A549 (cell line): ENCODE results near the gene SAPCD1. TPM values are rescaled to one million over a fixed set of nuclear protein-coding genes. Genes with fewer than 3 reads are reported as not detected.
A peak's percentile ranks its signal among the peaks of the same experiment; 100 is the strongest.

Experiments
- ATAC-seq, 2 experiments: fragments of 200-7000 bp in 1 of 2; fragments of >200 bp in 1 of 2; cut with Nextera tagmentation in 1 of 2; cut with Tn5 transposase in 1 of 2; 3 replicates each; pipeline versions ENCODE4 v1.8.0 to v1.9.1; 2018 to 2020; ENCODE audit warnings: mild to moderate bottlenecking in 1 of 2, moderate library complexity in 1 of 2
- CTCF ChIA-PET: fragments of 300-600 bp; sonication (Branson Sonifier 250); formaldehyde crosslinking; extraction: SDS; loops from one replicate; lab custom pipeline; 2021; ENCODE audit warnings: antibody characterized with exemption, inconsistent platforms; lab: Yijun Ruan, JAX
- POLR2A ChIA-PET: fragments of 350-600 bp; formaldehyde crosslinking; extraction: SDS; loops from one replicate; lab custom pipeline; 2021; ENCODE audit warnings: antibody characterized with exemption, inconsistent platforms; lab: Yijun Ruan, JAX
- DNase-seq, 2 experiments: peaks; one replicate each; pipeline versions ENCODE4 v3.0.0 to v3.0.0-alpha.2; 2011 to 2016; ENCODE audit warnings: low read depth in 1 of 2, low spot score in 1 of 2
- FAIRE-seq: peaks from 2 replicates; lab custom pipeline; 2011; peaks lifted over from hg19 to GRCh38; lab: Jason Lieb, UNC
- H3K27ac ChIP-seq, 2 experiments: fragments of >200 bp; sonication (Bioruptor Twin); formaldehyde crosslinking; 3 replicates each; pipeline ENCODE4 v1.5.1; 2016 to 2017
- H3K4me1 ChIP-seq: fragments of >200 bp; sonication (Bioruptor Twin); formaldehyde crosslinking; 3 replicates; pipeline ENCODE4 v1.6.1; 2016
- H3K4me2 ChIP-seq: fragments of >200 bp; sonication (Bioruptor Twin); formaldehyde crosslinking; 3 replicates; pipeline ENCODE4 v1.6.1; 2016
- H3K4me3 ChIP-seq: fragments of >200 bp; sonication (Bioruptor Twin); formaldehyde crosslinking; 3 replicates; pipeline ENCODE4 v1.5.1; 2016
- H3K9me3 ChIP-seq: fragments of >200 bp; sonication (Bioruptor Twin); formaldehyde crosslinking; 3 replicates; pipeline ENCODE4 v1.6.1; 2016
- BHLHE40 ChIP-seq: IDR thresholded peaks from 2 replicates; pipeline ENCODE4 v1.6.1; 2012; ENCODE audit warnings: low read depth, low read length, inconsistent platforms
- CBX2 ChIP-seq: fragments of 200-600 bp; sonication (generic); IDR thresholded peaks from 2 replicates; pipeline ENCODE4 v1.6.1; 2016; ENCODE audit warnings: low read depth, mild to moderate bottlenecking, borderline replicate concordance
- CEBPB ChIP-seq, 2 experiments: fragments of >200 bp in 1 of 2; sonication (Bioruptor Twin) in 1 of 2; formaldehyde crosslinking in 1 of 2; IDR thresholded peaks; 2 replicates each; pipeline ENCODE4 v1.6.1; 2012 to 2016
- CHD4 ChIP-seq: fragments of 200-600 bp; sonication (generic); IDR thresholded peaks from 2 replicates; pipeline ENCODE4 v1.6.1; 2016; ENCODE audit warnings: antibody characterized with exemption, mild to moderate bottlenecking, borderline replicate concordance
- EHF ChIP-seq: fragments of 250-450 bp; sonication (Bioruptor Pico); IDR thresholded peaks from 2 replicates; pipeline ENCODE4 v1.5.0; 2020; ENCODE audit warnings: mild to moderate bottlenecking
- EHMT2 ChIP-seq: fragments of 200-600 bp; sonication (generic); IDR thresholded peaks from 2 replicates; pipeline ENCODE4 v1.6.1; 2016; ENCODE audit warnings: antibody characterized with exemption, low read depth, mild to moderate bottlenecking, moderate library complexity
- EP300 ChIP-seq, 2 experiments: fragments of >200 bp; sonication (Bioruptor Twin); formaldehyde crosslinking; IDR thresholded peaks; 2 replicates in 1 of 2; 3 replicates in 1 of 2; pipeline ENCODE4 v1.6.1; 2016 to 2017
- ESRRA ChIP-seq: fragments of 150-350 bp; IDR thresholded peaks from 2 replicates; pipeline ENCODE4 v1.6.1; 2014; ENCODE audit warnings: mild to moderate bottlenecking, low read length, borderline replicate concordance
- FOSB ChIP-seq: fragments of 250-450 bp; sonication (Bioruptor Pico); IDR thresholded peaks from 2 replicates; pipeline ENCODE4 v1.5.0; 2020; ENCODE audit warnings: mild to moderate bottlenecking, moderate library complexity
- FOSL2 ChIP-seq, 2 experiments: fragments of 450-650 bp in 1 of 2; fragments of >200 bp in 1 of 2; sonication (Bioruptor Twin) in 1 of 2; formaldehyde crosslinking; IDR thresholded peaks; 2 replicates each; pipeline versions ENCODE4 v1.5.0 to v1.6.1; 2016 to 2020; ENCODE audit warnings: mild to moderate bottlenecking in 1 of 2, moderate library complexity in 1 of 2
- HDAC2 ChIP-seq: fragments of 200-600 bp; sonication (generic); IDR thresholded peaks from 2 replicates; pipeline ENCODE4 v1.6.1; 2016
- HOXB5 ChIP-seq: fragments of 250-450 bp; sonication (Bioruptor Pico); IDR thresholded peaks from 2 replicates; pipeline ENCODE4 v1.5.0; 2020; ENCODE audit warnings: mild to moderate bottlenecking, moderate library complexity
- JUN ChIP-seq, 2 experiments: fragments of >200 bp; sonication (Bioruptor Twin); formaldehyde crosslinking; IDR thresholded peaks; 2 replicates in 1 of 2; 3 replicates in 1 of 2; pipeline ENCODE4 v1.6.1; 2016 to 2017
- KDM1A ChIP-seq: fragments of 200-600 bp; sonication (generic); IDR thresholded peaks from 2 replicates; pipeline ENCODE4 v1.6.1; 2016; ENCODE audit warnings: low read depth, mild to moderate bottlenecking
- MAFK ChIP-seq: fragments of 450-650 bp; IDR thresholded peaks from 2 replicates; pipeline ENCODE4 v1.6.1; 2014; ENCODE audit not compliant: partially characterized antibody
- MYC ChIP-seq: IDR thresholded peaks from 2 replicates; pipeline ENCODE4 v1.6.1; 2012; ENCODE audit warnings: mild to moderate bottlenecking, inconsistent platforms, low read length, improper control_type of control experiment, borderline replicate concordance
- NFE2L2 ChIP-seq: fragments of 150-350 bp; conservative IDR thresholded peaks from 2 replicates; pipeline ENCODE4 v1.6.1; 2014; ENCODE audit warnings: low read length
- PBX3 ChIP-seq: IDR thresholded peaks from 2 replicates; pipeline ENCODE4 v1.6.1; 2012
- POLR2A ChIP-seq: IDR thresholded peaks from 2 replicates; pipeline ENCODE4 v1.6.1; 2012; ENCODE audit warnings: mild to moderate bottlenecking, low read length
- POLR2AphosphoS2 ChIP-seq: conservative IDR thresholded peaks from 2 replicates; pipeline ENCODE4 v1.6.1; 2012; ENCODE audit warnings: low read length, improper control_type of control experiment, inconsistent platforms
- RCOR1 ChIP-seq: fragments of 150-350 bp; IDR thresholded peaks from 2 replicates; pipeline ENCODE4 v1.6.1; 2014; ENCODE audit warnings: antibody characterized with exemption, low read length, low read depth
- RFX5 ChIP-seq: fragments of 450-650 bp; IDR thresholded peaks from 2 replicates; pipeline ENCODE4 v1.7.1; 2014; ENCODE audit warnings: antibody characterized with exemption, mild to moderate bottlenecking, moderate library complexity
- SMC3 ChIP-seq: fragments of >200 bp; sonication (Bioruptor Twin); formaldehyde crosslinking; IDR thresholded peaks from 3 replicates; pipeline ENCODE4 v1.6.1; 2018; ENCODE audit warnings: inconsistent platforms
- SREBF2 ChIP-seq: fragments of 450-650 bp; IDR thresholded peaks from 2 replicates; pipeline ENCODE4 v1.6.1; 2014; ENCODE audit warnings: mild to moderate bottlenecking, moderate library complexity
- WGBS: methylation state at CpG from one replicate; pipeline ENCODE4 v1.1.6; 2017; ENCODE audit errors: missing lambda C conversion rate; 5-methylcytosine and 5-hydroxymethylcytosine counted together
- polyA plus RNA-seq, 4 experiments: library from polyadenylated mRNA; depleted of rRNA in 3 of 4; stranded (reverse); fragments of >200 nt; fragmentation: RNase III in 1 of 4; extraction: RNeasy Plus Mini Kit Qiagen cat#74134 plus additional on column Dnase treatment in 1 of 4; gene quantifications; 2 replicates in 3 of 4; 3 replicates in 1 of 4; pipeline ENCODE4 v1.2.3, GENCODE V29; 2011 to 2017
- TF ChIP-seq, protein P1 (sequence below): fragments of 150-350 bp; IDR thresholded peaks from 2 replicates; pipeline ENCODE4 v1.6.1; 2014; ENCODE audit warnings: low read depth, mild to moderate bottlenecking, low read length

Gene SAPCD1
- polyA plus RNA-seq, 2 of the 4 experiments (the other 2 are of a cell fraction): 5.8 to 6.9 TPM

- H3K4me1 ChIP-seq: peaks cover 32% of the 10 kb centered on the region
- TF ChIP-seq MAFK (no peak), CHD4 (no peak), CBX2 (no peak), HOXB5 (no peak), ESRRA (no peak), NFE2L2 (no peak), EHMT2 (no peak), HDAC2 (no peak), MYC (no peak)
- H3K9me3 ChIP-seq: no peaks in the 10 kb centered on the region
- ChIA-PET CTCF (interaction anchor here (0.7 to 4.6 kb wide), 6 partner anchors 9 to 47 kb away, joined by 3 to 18 read pairs (median 4); partner anchors contain the start of genes DDAH2 and LSM2), POLR2A (interaction anchor here (1.8 kb wide), 1 partner anchor 52 kb away, joined by 6 read pairs; the partner anchor contains the start of gene HSPA1B)
- no peak for FAIRE-seq
- no peak overlapping the region for H3K4me3 ChIP-seq
- peak overlapping the region; percentile 70 to 86; a peak in 5 of 6 replicates for H3K27ac ChIP-seq
- WGBS: 87% methylated on average over 14 of the region's 32 CpGs
- peak overlapping the region; percentile 89 for H3K4me2 ChIP-seq
- ATAC-seq: peak in 1 of 2 experiments; percentile 5; a peak in 3 of 6 replicates
- DNase-seq: no peak
Measured at GRCh38 chr6:31775633-31776484, 13.4 kb downstream of the SAPCD1 start.

DNA sequence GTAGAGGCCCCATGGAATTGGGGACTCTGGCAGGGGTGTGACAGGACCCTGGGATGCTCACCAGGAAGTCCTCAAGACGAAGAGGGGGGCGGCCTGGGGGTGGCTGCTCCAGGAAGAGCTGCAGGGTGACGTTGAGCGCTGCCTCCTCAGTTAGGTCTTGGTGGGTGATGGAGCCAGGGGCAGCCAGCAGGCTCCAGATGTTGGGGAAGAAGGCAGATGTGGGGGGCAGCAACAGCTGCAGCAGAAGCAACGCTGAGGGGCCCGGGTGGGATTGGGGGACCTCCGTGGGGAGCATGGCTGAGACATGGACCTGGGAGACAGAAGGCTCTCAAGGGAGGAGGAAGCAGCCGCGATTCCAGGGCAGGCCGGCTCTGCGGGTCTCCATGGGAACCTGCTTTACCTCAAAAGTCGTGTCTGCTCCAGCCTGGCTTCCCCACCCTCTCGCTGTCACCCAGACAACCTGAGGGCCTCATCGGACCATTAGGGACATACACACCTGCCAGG is 14.1 kb downstream of the SAPCD1 start:
- Histone ChIP-seq H3K4me1 (peaks cover 32% of the 10 kb centered on the region), H3K4me2 (peak overlapping the region; percentile 89), H3K9me3 (no peaks in the 10 kb centered on the region), H3K27ac (peak overlapping the region; percentile 70 to 86), H3K4me3 (0 out of 3 replicates have a peak overlapping the region, but pooled peaks have one; percentile 21)
- ATAC-seq (peak; percentile 37 to 44), DNase-seq (peak in 1 of 2 experiments; percentile 24), FAIRE-seq (no peak)
- POLR2A ChIA-PET: interaction anchor here (1.0 to 1.1 kb wide), 2 partner anchors 30 to 51 kb away, joined by 4 to 7 read pairs; partner anchors contain the start of genes HSPA1B and LSM2
- CTCF ChIA-PET: interaction anchor here (0.8 kb wide), 1 partner anchor 19 kb away, joined by 3 read pairs; no protein-coding TSS in a partner anchor
- 30% methylated on average over 11 of the region's 14 CpGs for WGBS
- no peak for TF ChIP-seq KDM1A
- TF ChIP-seq, protein P1, sequence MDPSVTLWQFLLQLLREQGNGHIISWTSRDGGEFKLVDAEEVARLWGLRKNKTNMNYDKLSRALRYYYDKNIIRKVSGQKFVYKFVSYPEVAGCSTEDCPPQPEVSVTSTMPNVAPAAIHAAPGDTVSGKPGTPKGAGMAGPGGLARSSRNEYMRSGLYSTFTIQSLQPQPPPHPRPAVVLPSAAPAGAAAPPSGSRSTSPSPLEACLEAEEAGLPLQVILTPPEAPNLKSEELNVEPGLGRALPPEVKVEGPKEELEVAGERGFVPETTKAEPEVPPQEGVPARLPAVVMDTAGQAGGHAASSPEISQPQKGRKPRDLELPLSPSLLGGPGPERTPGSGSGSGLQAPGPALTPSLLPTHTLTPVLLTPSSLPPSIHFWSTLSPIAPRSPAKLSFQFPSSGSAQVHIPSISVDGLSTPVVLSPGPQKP: no peak
- no peak for TF ChIP-seq FOSB
- no peak for TF ChIP-seq CEBPB (IDR thresholded peaks at IDR 0.05)
- TF ChIP-seq FOSL2 (IDR thresholded peaks at IDR 0.05): no peak
- TF ChIP-seq FOSL2 (CRISPR knock-in tag; IDR thresholded peaks at IDR 0.05): no peak
- TF ChIP-seq RFX5: no peak
- no peak for TF ChIP-seq EHF (CRISPR knock-in tag)
- no peak for TF ChIP-seq EP300 (IDR thresholded peaks at IDR 0.05)
- no peak for TF ChIP-seq PBX3
- TF ChIP-seq POLR2A: no peak
- TF ChIP-seq RCOR1: no peak
- TF ChIP-seq JUN (IDR thresholded peaks at IDR 0.05): no peak
- no peak for TF ChIP-seq HOXB5
- TF ChIP-seq SREBF2: no peak
- TF ChIP-seq BHLHE40: no peak
- no peak for TF ChIP-seq POLR2AphosphoS2
- no peak for TF ChIP-seq SMC3
